ENCODE data around the gene SVOPL. TPM values are rescaled to one million over a fixed set of nuclear protein-coding genes. Genes with fewer than 3 reads are reported as not detected.

SVOPL gene
- total and polyA plus RNA-seq, 10 of the 15 experiments (the other 5 are each of a cell fraction or from before 2014, with no cell fraction given), result 0.15 TPM; not detected in 9

DNA sequence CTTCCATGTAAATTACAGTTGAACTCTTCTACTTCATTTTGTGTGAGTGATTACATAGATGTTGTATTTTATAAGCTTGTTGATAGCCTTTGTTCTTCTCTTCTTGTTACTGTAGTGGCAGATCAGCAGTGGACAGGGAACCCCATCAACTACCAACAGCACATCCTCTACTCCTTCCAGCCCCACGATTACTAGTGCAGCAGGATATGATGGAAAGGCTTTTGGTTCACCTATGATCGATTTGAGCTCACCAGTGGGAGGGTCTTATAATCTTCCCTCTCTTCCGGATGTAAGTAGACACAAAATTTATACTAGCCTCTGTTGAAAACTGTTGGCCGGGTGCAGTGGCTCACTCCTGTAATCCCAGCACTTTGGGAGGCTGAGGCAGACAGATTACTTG lies 130.4 kb downstream of the SVOPL start:
- no peak overlapping the region for H3K27ac ChIP-seq (ENCODE audit: control insufficient read depth, insufficient read depth)
- H3K79me2 ChIP-seq (ENCODE audit: control insufficient read depth, insufficient read depth, low read length), result no peaks in the 10 kb centered on the region
- no TSS peak for BruUV-seq (replicated peaks)
- no peak overlapping the region for H3K4me3 ChIP-seq
- RAD21 ChIA-PET (ENCODE audit: unreplicated experiment), result no interaction called here
- peaks cover 3% of the 10 kb centered on the region for H3K9me3 ChIP-seq (replicated peaks; ENCODE audit: control insufficient read depth, insufficient read depth, low read length)
- intact Hi-C loops (cut with micrococcal nuclease; ENCODE audit: unreplicated experiment) (no loop called here), in situ Hi-C loops (cut with MboI) (no loop called here)
- no peak overlapping the region for H2AFZ ChIP-seq (ENCODE audit: control insufficient read depth, low read depth, low read length)
- no peak for ATAC-seq
- SMC1A ChIA-PET (ENCODE audit: uncharacterized antibody, unreplicated experiment), result interaction anchor here (0.5 to 1.3 kb wide), 3 partner anchors 22 to 501 kb away, joined by 3 to 5 read pairs (median 4); no protein-coding TSS in a partner anchor
- peaks cover 0 to 9% of the 10 kb centered on the region in 2 experiments; a peak in 3 of 4 replicates for H3K36me3 ChIP-seq (ENCODE audit: control insufficient read depth in 2 of 2, insufficient read depth in 2 of 2, low read length in 1 of 2)
- H3K27me3 ChIP-seq (replicated peaks in 1 of 2; ENCODE audit: control insufficient read depth in 2 of 2, insufficient read depth in 2 of 2, low read length in 1 of 2), result no peaks in the 10 kb centered on the region
- TF ChIP-seq, protein P1, sequence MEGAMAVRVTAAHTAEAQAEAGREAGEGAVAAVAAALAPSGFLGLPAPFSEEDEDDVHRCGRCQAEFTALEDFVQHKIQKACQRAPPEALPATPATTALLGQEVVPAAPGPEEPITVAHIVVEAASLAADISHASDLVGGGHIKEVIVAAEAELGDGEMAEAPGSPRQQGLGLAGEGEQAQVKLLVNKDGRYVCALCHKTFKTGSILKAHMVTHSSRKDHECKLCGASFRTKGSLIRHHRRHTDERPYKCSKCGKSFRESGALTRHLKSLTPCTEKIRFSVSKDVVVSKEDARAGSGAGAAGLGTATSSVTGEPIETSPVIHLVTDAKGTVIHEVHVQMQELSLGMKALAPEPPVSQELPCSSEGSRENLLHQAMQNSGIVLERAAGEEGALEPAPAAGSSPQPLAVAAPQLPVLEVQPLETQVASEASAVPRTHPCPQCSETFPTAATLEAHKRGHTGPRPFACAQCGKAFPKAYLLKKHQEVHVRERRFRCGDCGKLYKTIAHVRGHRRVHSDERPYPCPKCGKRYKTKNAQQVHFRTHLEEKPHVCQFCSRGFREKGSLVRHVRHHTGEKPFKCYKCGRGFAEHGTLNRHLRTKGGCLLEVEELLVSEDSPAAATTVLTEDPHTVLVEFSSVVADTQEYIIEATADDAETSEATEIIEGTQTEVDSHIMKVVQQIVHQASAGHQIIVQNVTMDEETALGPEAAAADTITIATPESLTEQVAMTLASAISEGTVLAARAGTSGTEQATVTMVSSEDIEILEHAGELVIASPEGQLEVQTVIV (IDR thresholded peaks at IDR 0.05; ENCODE audit: borderline replicate concordance, partially characterized antibody), result no peak
- TF ChIP-seq, protein P2, sequence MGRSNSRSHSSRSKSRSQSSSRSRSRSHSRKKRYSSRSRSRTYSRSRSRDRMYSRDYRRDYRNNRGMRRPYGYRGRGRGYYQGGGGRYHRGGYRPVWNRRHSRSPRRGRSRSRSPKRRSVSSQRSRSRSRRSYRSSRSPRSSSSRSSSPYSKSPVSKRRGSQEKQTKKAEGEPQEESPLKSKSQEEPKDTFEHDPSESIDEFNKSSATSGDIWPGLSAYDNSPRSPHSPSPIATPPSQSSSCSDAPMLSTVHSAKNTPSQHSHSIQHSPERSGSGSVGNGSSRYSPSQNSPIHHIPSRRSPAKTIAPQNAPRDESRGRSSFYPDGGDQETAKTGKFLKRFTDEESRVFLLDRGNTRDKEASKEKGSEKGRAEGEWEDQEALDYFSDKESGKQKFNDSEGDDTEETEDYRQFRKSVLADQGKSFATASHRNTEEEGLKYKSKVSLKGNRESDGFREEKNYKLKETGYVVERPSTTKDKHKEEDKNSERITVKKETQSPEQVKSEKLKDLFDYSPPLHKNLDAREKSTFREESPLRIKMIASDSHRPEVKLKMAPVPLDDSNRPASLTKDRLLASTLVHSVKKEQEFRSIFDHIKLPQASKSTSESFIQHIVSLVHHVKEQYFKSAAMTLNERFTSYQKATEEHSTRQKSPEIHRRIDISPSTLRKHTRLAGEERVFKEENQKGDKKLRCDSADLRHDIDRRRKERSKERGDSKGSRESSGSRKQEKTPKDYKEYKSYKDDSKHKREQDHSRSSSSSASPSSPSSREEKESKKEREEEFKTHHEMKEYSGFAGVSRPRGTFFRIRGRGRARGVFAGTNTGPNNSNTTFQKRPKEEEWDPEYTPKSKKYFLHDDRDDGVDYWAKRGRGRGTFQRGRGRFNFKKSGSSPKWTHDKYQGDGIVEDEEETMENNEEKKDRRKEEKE (IDR thresholded peaks at IDR 0.05), result no peak
- TF ChIP-seq NFXL1 (IDR thresholded peaks at IDR 0.05; ENCODE audit: borderline replicate concordance) (no peak), HDAC2 (IDR thresholded peaks at IDR 0.05) (no peak), HDAC6 (IDR thresholded peaks at IDR 0.05; ENCODE audit: unreplicated experiment) (no peak), POLR2A (IDR thresholded peaks at IDR 0.05; ENCODE audit: low read depth, low read length) (no peak), NFYA (IDR thresholded peaks at IDR 0.05; ENCODE audit: borderline replicate concordance, low read depth, low read length) (no peak), RBBP5 (conservative IDR thresholded peaks at IDR 0.05) (no peak), POU2F2 (IDR thresholded peaks at IDR 0.05; ENCODE audit: borderline replicate concordance, low read depth, low read length) (no peak), POLR2AphosphoS2 (IDR thresholded peaks at IDR 0.05; ENCODE audit: low read depth, low read length) (no peak), ASH2L (IDR thresholded peaks at IDR 0.05; ENCODE audit: borderline replicate concordance, low read depth) (no peak), SREBF2 (IDR thresholded peaks at IDR 0.05; ENCODE audit: low read length) (no peak), CHD1 (IDR thresholded peaks at IDR 0.05; ENCODE audit: low read depth, low read length) (no peak), ETV6 (conservative IDR thresholded peaks at IDR 0.05 in 1 of 2, IDR thresholded peaks at IDR 0.05 in 1 of 2; ENCODE audit: borderline replicate concordance in 1 of 2, low read depth in 1 of 2) (no peak)
- TF ChIP-seq, protein P3, sequence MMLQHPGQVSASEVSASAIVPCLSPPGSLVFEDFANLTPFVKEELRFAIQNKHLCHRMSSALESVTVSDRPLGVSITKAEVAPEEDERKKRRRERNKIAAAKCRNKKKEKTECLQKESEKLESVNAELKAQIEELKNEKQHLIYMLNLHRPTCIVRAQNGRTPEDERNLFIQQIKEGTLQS (IDR thresholded peaks at IDR 0.05; ENCODE audit: borderline replicate concordance, extremely low read depth, low read depth, low read length), result no peak
- H4K20me1 ChIP-seq (ENCODE audit: control insufficient read depth, insufficient read depth), result no peaks in the 10 kb centered on the region
- POLR2A ChIA-PET, result interaction anchor here (0.6 kb wide), 1 partner anchor 172 kb away, joined by 4 read pairs; no protein-coding TSS in a partner anchor
- no peaks in the 10 kb centered on the region for H3K4me1 ChIP-seq (ENCODE audit: control insufficient read depth, insufficient read depth, low read length)
- no peak for FAIRE-seq
- 94% methylated on average over 4 of the region's 4 CpGs for WGBS (ENCODE audit: insufficient coverage, insufficient replicate concordance, low lambda C conversion rate, missing lambda C conversion rate)
- H3K4me2 ChIP-seq (ENCODE audit: control insufficient read depth, insufficient read depth), result no peak overlapping the region
- H3K9ac ChIP-seq (ENCODE audit: control insufficient read depth, insufficient read depth, low read length), result no peak overlapping the region
- no peak for DNase-seq (ENCODE audit: low read depth, low spot score)
- CTCF ChIA-PET, result no interaction called here
